GM21447 (cell line): ENCODE measurements around the gene GNAI2.
A peak's percentile ranks its signal among the peaks of the same experiment; 100 is the strongest.
"Not testable (repeated sequence)": the region's sequence is repeated elsewhere in the genome, so short reads cannot be mapped to it uniquely, and the experiment has no call there.

Experiments
- ATAC-seq: cut with Tn5 transposase; IDR thresholded peaks from one replicate; pipeline ENCODE4 v1.9.1; 2021; ENCODE audit not compliant: unreplicated experiment

GNAI2 gene

GRCh38 chr3:50243543-50243895, 7.5 kb downstream of the GNAI2 start:
- no peak for ATAC-seq

GRCh38 chr3:50244813-50245212, 8.8 kb downstream of the GNAI2 start:
- ATAC-seq = not testable (repeated sequence)

GRCh38 chr3:50245251-50245745, 9.3 kb downstream of the GNAI2 start:
- ATAC-seq = no peak

- peak; percentile 67 for ATAC-seq
Measured at GRCh38 chr3:50245831-50246516, 10.0 kb downstream of the GNAI2 start.

- ATAC-seq = peak; percentile 37
Measured at GRCh38 chr3:50246517-50246954, 10.5 kb downstream of the GNAI2 start.

GRCh38 chr3:50248387-50248786, 12.4 kb downstream of the GNAI2 start:
- ATAC-seq = no peak

GRCh38 chr3:50249457-50249856, 13.5 kb downstream of the GNAI2 start:
- ATAC-seq = no peak

GRCh38 chr3:50250514-50250913, 14.5 kb downstream of the GNAI2 start:
- ATAC-seq = no peak

GRCh38 chr3:50251220-50251619, 15.2 kb downstream of the GNAI2 start:
- ATAC-seq = no peak

- no peak for ATAC-seq
Measured at GRCh38 chr3:50254577-50255250, 18.7 kb downstream of the GNAI2 start.

GRCh38 chr3:50255251-50255615, 19.2 kb downstream of the GNAI2 start:
- no peak for ATAC-seq

GRCh38 chr3:50256978-50257890, 21.2 kb downstream of the GNAI2 start:
- ATAC-seq = no peak

GRCh38 chr3:50258029-50258680, 22.2 kb downstream of the GNAI2 start:
- no peak for ATAC-seq

GRCh38 chr3:50258979-50259378, 23.0 kb downstream of the GNAI2 start:
- no peak for ATAC-seq

GRCh38 chr3:50259432-50260026, 23.5 kb downstream of the GNAI2 start:
- peak; percentile 29 for ATAC-seq

- peak; percentile 82 for ATAC-seq
Measured at GRCh38 chr3:50260027-50260941, 24.3 kb downstream of the GNAI2 start.

- no peak for ATAC-seq
Measured at GRCh38 chr3:50260942-50261441, 25.0 kb downstream of the GNAI2 start.

- ATAC-seq = no peak
Measured at GRCh38 chr3:50261505-50261904, 25.5 kb downstream of the GNAI2 start.

GRCh38 chr3:50262200-50262599, 26.2 kb downstream of the GNAI2 start:
- ATAC-seq = not testable (repeated sequence)
